ENCODE results near the gene PCDHGB2. TPM values are rescaled to one million over a fixed set of nuclear protein-coding genes. Genes with fewer than 3 reads are reported as not detected.
"Not testable (repeated sequence)": the region's sequence is repeated elsewhere in the genome, so short reads cannot be mapped to it uniquely, and the experiment has no call there.

The PCDHGB2 gene
- total RNA-seq, 1 experiment from 2014 or later: 9.8 TPM

- not testable (repeated sequence) for H3K9me3 ChIP-seq (replicated peaks); H3K4me1 ChIP-seq; H3K27me3 ChIP-seq; DNase-seq; H3K4me3 ChIP-seq; H3K27ac ChIP-seq; H3K36me3 ChIP-seq
These were observed 18.9 kb upstream of the PCDHGB2 start for GRCh38 chr5:141340781-141341354.

- Histone ChIP-seq H3K4me1 (no peaks in the 10 kb centered on the region), H3K4me3 (no peak overlapping the region), H3K27ac (no peak overlapping the region), H3K36me3 (no peaks in the 10 kb centered on the region), H3K9me3 (replicated peaks) (0 out of 2 replicates have a peak, but pooled peaks cover 3% of the 10 kb centered on the region), H3K27me3 (no peaks in the 10 kb centered on the region)
- no peak for DNase-seq
These were observed 17.0 kb upstream of the PCDHGB2 start for GRCh38 chr5:141342773-141343172.

- peak in 1 of 2 experiments; percentile 48 for DNase-seq
- H3K36me3 ChIP-seq: no peaks in the 10 kb centered on the region
- no peaks in the 10 kb centered on the region for H3K4me1 ChIP-seq
- H3K27ac ChIP-seq: no peak within 1 kb of the TSS
- peaks cover 3% of the 10 kb centered on the region; the same call in 1 of the 2 replicates for H3K9me3 ChIP-seq (replicated peaks)
- no peaks in the 10 kb centered on the region for H3K27me3 ChIP-seq
- no peak within 1 kb of the TSS for H3K4me3 ChIP-seq
These were observed 16.4 kb upstream of the PCDHGB2 start, which contains the start of gene PCDHGA3 for GRCh38 chr5:141343242-141343952. PCDHGA3 (plus strand) TSS chr5:141343829; CDS start chr5:141344034, 205 bp downstream.

- Histone ChIP-seq H3K27me3 (no peaks in the 10 kb centered on the region), H3K27ac (no peak overlapping the region), H3K36me3 (no peaks in the 10 kb centered on the region), H3K4me3 (no peak overlapping the region), H3K9me3 (replicated peaks) (peaks cover 3% of the 10 kb centered on the region; the same call in 1 of the 2 replicates), H3K4me1 (no peaks in the 10 kb centered on the region)
- no peak for DNase-seq
These were observed 15.8 kb upstream of the PCDHGB2 start for GRCh38 chr5:141343953-141344463.

- H3K36me3 ChIP-seq: no peaks in the 10 kb centered on the region
- no peaks in the 10 kb centered on the region for H3K27me3 ChIP-seq
- no peak overlapping the region for H3K27ac ChIP-seq
- H3K9me3 ChIP-seq (replicated peaks): peaks cover 3% of the 10 kb centered on the region; the same call in 1 of the 2 replicates
- no peaks in the 10 kb centered on the region for H3K4me1 ChIP-seq
- no peak for DNase-seq
- no peak overlapping the region for H3K4me3 ChIP-seq
These were observed 14.5 kb upstream of the PCDHGB2 start for GRCh38 chr5:141345327-141345726.

GRCh38 chr5:141346017-141346416 is 13.8 kb upstream of the PCDHGB2 start:
- not testable (repeated sequence) for H3K27me3 ChIP-seq; H3K4me3 ChIP-seq; H3K36me3 ChIP-seq; H3K4me1 ChIP-seq; DNase-seq; H3K9me3 ChIP-seq (replicated peaks); H3K27ac ChIP-seq

GRCh38 chr5:141349917-141350619 is 9.7 kb upstream of the PCDHGB2 start, which contains the start of gene PCDHGB1:
PCDHGB1 (plus strand) TSS chr5:141350099; CDS start chr5:141350261, 162 bp downstream.
- peaks cover 30% of the 10 kb centered on the region for H3K36me3 ChIP-seq
- peaks cover 34% of the 10 kb centered on the region for H3K9me3 ChIP-seq (replicated peaks)
- peak; percentile 92 to 97 for DNase-seq
- H3K4me3 ChIP-seq: peak within 1 kb of the TSS; percentile 65
- peak within 1 kb of the TSS; percentile 77 for H3K27ac ChIP-seq
- H3K4me1 ChIP-seq: 0 out of 2 replicates have a peak, but pooled peaks cover 4% of the 10 kb centered on the region
- H3K27me3 ChIP-seq: no peaks in the 10 kb centered on the region

GRCh38 chr5:141351591-141351990 is 8.2 kb upstream of the PCDHGB2 start:
- Histone ChIP-seq H3K36me3 (peaks cover 45% of the 10 kb centered on the region), H3K27ac (no peak overlapping the region), H3K4me3 (no peak overlapping the region), H3K9me3 (replicated peaks) (peaks cover 47% of the 10 kb centered on the region), H3K4me1 (0 out of 2 replicates have a peak, but pooled peaks cover 4% of the 10 kb centered on the region), H3K27me3 (no peaks in the 10 kb centered on the region)
- no peak for DNase-seq

- H3K4me1 ChIP-seq: 0 out of 2 replicates have a peak, but pooled peaks cover 4% of the 10 kb centered on the region
- peaks cover 77% of the 10 kb centered on the region for H3K36me3 ChIP-seq
- H3K27ac ChIP-seq: no peak within 1 kb of the TSS
- no peak within 1 kb of the TSS for H3K4me3 ChIP-seq
- peaks cover 53% of the 10 kb centered on the region for H3K9me3 ChIP-seq (replicated peaks)
- DNase-seq: no peak
- no peaks in the 10 kb centered on the region for H3K27me3 ChIP-seq
These were observed 4.8 kb upstream of the PCDHGB2 start, which contains the start of gene PCDHGA4 for GRCh38 chr5:141354900-141355469. PCDHGA4 (plus strand) TSS chr5:141355021; CDS start chr5:141355108, 87 bp downstream.

GRCh38 chr5:141355641-141356040 is 4.2 kb upstream of the PCDHGB2 start:
- Histone ChIP-seq H3K9me3 (replicated peaks) (peaks cover 51% of the 10 kb centered on the region), H3K36me3 (peaks cover 84% of the 10 kb centered on the region), H3K4me3 (no peak overlapping the region), H3K4me1 (0 out of 2 replicates have a peak, but pooled peaks cover 2% of the 10 kb centered on the region), H3K27me3 (no peaks in the 10 kb centered on the region), H3K27ac (no peak overlapping the region)
- no peak for DNase-seq

- Histone ChIP-seq H3K27me3 (no peaks in the 10 kb centered on the region), H3K36me3 (peaks cover 83% of the 10 kb centered on the region), H3K27ac (no peak overlapping the region), H3K4me1 (no peaks in the 10 kb centered on the region), H3K9me3 (replicated peaks) (peaks cover 46% of the 10 kb centered on the region), H3K4me3 (no peak overlapping the region)
- DNase-seq: no peak
These were observed 3.7 kb upstream of the PCDHGB2 start for GRCh38 chr5:141356133-141356532.

GRCh38 chr5:141356950-141357349 is 2.8 kb upstream of the PCDHGB2 start:
- Histone ChIP-seq H3K27ac (no peak overlapping the region), H3K4me1 (no peaks in the 10 kb centered on the region), H3K4me3 (no peak overlapping the region), H3K27me3 (no peaks in the 10 kb centered on the region), H3K36me3 (peaks cover 77% of the 10 kb centered on the region), H3K9me3 (replicated peaks) (peaks cover 41% of the 10 kb centered on the region)
- no peak for DNase-seq

GRCh38 chr5:141360685-141361084 is 891 bp downstream of the PCDHGB2 start:
- DNase-seq: no peak
- Histone ChIP-seq H3K4me3 (no peak overlapping the region), H3K4me1 (no peaks in the 10 kb centered on the region), H3K9me3 (replicated peaks) (peaks cover 19% of the 10 kb centered on the region), H3K27me3 (no peaks in the 10 kb centered on the region), H3K36me3 (peaks cover 84% of the 10 kb centered on the region), H3K27ac (no peak overlapping the region)

GRCh38 chr5:141362719-141363118 is 2.9 kb downstream of the PCDHGB2 start:
- Histone ChIP-seq H3K27ac (no peak overlapping the region), H3K4me1 (no peaks in the 10 kb centered on the region), H3K36me3 (peaks cover 73% of the 10 kb centered on the region), H3K4me3 (no peak overlapping the region), H3K27me3 (no peaks in the 10 kb centered on the region), H3K9me3 (replicated peaks) (peaks cover 16% of the 10 kb centered on the region)
- DNase-seq: no peak
